ENCODE measurements around the gene KRT81.

KRT81 gene

DNA sequence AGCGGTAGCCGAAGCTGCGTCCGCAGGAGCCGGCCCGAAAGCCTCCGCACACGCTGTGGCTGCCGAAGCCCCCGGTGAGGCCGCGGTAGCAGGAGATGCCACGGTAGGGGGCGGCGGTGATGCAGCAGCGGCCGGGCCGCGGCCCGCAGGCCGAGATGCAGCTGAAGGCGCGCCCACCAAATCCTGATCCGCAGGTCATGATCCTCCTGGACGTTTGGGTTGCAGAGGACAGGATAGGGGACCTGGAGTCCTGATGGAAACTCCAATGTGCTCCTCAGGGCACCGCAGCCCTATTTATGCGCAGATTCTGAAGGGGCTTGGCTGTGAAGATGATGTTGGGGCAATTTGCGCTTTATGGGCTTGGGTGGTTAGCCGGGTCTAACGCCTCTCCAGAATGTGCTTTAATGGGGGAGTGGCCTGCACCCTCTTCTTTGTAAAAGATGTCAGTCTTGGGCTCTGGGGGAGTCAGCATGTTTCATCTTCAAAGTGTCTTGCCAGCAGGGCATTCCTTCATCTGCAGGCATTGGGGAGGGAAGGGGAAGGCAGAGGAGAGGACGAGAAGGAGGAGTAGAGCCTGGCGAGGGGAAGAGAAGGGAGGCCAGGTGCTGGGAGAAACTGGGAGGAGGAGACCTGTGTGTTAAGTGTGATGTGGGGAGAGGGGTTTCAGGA, at the start of gene KRT81:
Gene KRT81, minus strand, starts transcription at position 268 of the 669 bp plus-strand sequence. Its CDS starts 69 bp downstream, at position 199.
- DNase-seq (ENCODE audit: low read depth): no peak

DNA sequence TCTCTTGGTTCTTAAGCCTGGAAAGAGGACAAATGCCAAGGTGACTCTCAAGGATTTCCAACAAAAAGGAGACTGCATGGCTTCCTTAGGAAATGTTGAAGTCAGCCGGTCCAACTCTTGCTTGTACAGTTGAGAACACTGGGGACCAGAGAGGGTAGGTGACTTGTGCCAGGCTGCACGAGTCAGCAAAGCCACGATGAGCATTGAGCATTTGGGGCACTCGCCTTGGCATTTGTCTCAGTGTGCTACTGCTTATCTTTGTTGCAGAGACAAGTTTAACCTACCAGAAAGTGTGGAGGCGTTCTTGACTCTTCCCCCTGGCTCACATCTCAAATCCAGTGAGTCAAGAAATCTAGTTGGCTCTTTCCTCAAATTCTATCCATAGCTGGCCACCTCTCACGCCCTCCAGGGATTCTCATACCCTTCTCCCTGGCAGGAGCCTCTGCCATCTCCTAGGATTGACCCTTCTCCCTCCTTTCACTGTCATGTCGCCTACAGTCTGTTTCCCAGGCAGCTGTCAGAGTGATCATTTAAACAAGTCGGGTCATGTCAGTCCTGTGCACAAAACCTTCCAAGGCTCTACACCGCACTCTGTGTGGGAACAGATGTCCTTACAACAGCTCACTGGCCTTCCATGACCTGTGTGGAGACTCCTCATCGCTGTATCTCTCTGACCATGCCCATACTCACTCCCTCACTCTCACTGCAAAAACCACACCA, 47.1 kb upstream of the KRT81 start:
- DNase-seq (ENCODE audit: low read depth): no peak

DNA sequence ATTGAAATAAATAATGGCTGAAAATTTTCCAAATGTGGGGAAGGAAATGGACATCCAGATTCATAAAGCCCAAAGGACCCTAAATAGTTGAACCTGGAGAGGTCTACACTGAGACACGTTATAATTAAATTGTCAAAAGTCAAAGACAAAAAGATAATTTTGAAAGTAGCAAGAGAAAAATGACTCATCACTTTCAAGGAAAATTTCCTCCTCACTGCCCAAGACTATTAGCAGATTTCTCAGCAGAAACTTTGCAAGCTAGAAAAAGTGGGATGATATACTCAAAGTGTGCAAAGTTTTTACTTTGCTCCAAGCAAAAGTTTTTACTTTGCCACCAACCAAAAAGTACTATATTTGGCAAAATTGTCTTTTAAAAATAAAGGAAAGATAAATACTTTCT, 45.7 kb upstream of the KRT81 start:
- DNase-seq (ENCODE audit: low read depth): no peak

DNA sequence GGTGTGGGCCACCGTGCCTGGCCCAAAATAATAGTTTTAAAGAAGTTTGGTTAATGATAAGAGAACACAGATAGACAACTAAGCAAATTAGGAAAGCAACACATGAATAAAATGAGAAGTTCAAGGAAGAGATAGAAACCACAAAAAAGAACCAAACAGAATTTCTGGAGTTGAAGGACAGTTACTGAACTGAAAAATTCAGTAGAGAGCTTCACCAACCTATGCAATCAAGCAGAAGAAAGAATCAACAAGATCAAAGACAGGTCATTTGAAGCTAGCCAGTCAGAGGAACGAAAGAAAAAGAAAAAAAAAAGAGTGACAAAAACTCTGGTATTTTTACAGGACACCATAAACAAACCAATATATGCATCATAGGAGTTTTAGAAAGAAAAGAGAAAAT, 45.3 kb upstream of the KRT81 start:
- no peak for DNase-seq (ENCODE audit: low read depth)

DNA sequence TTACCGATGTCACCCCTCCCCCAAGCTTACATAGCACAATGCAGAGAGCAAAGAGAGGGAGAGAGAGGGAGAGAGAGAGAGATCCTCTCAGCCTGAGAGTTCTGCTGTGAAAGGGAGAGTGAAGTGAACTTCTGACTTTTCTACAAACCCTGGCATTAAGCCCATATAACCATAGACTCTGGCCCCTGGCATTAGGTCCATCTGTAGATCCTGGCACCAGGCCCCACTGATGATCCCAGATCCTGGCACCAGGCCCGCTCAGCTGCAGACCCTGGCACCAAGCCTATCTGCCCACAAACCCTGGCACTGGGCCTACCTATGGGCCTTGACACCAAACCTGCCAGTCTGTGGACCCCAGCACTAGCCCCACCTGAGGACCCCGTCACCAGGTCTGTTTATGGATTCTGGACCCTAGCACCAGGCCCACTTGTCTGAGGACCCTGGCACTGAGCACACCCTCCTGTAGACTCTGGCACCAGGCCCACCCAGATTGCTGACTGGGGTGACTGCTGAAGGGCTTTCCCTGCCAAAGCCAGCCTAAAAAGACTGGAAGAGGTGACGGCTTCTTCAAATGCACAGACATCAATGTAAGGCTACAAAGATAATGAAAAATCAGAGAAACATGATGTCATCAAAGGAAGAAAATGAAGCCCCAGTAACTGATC, 44.4 kb upstream of the KRT81 start:
- DNase-seq (ENCODE audit: low read depth): no peak

DNA sequence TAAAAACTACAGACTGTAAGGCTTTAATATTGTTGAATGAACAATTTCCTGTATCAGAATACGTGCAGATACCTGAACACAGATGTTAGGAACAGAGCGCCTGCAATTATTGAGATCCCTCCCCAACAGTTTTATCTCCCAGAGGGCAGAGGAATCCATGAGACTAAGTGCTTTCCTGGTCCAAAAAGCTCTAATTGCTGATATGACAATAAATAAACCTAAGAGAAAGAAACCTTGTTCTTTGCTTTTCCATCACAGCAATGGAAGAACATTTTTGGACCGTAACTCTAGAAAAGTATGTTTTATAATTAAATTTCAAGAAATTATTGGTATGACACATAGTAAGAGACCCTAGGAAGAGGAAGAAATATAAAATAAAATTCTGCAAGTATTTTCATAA, 42.9 kb upstream of the KRT81 start:
- DNase-seq (ENCODE audit: low read depth): no peak

DNA sequence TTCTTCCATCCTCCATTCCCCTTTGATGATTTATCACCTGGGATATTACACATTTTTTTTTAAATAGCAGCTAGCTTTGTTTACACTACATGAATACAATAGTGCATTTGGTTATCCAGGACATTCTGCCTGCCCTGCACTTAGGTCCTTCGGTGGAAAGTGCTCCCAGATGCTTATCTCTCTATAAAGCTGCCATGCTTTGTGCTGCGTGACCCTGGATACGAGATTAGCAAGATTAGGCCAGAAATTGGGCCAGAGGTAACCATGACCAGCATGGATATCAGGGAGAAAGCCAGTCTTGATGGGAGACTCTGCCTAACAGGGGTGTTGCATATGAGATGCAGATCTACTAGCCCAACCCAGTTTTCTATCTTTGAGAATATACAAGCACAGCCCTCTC, 42.0 kb upstream of the KRT81 start:
- no peak for DNase-seq (ENCODE audit: low read depth)

DNA sequence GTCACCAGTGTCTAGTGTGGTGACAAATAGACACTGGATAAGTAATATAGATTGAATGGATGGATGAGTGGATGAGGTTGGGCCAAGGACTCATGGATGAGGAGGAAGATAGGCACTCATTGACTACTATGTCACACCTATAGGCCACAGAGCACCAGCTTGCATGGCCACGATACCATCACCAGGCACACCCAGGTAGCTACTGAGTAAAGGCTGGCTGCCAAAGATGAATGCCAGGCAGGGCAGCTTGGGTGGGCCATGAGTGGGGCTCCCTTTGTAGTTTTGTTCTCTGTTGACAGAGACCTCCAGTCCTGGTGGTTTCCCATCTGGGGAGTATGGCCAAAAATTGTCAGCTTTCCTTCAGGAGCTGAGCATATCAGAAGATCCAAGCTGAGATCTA, 41.0 kb upstream of the KRT81 start:
- DNase-seq (ENCODE audit: low read depth): no peak

DNA sequence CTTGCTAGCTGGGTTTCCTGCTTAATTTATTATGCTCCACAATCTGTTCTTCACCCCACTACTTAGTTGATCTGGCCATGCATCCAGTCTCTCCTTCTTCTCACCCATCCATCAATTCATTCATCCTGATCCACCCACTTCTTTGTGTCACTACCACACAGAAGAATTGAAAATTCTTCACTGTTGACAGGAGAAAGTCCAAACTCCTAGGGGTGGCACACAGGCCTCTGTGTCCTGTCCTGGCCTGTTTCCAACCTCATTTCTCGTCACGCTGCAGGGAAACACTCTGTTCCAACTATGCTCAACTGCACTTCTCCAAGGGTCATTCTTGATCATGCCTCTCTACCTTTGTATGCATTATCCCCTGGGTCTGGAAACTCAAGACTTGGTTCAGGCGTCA, 40.5 kb upstream of the KRT81 start:
- DNase-seq (ENCODE audit: low read depth): no peak

DNA sequence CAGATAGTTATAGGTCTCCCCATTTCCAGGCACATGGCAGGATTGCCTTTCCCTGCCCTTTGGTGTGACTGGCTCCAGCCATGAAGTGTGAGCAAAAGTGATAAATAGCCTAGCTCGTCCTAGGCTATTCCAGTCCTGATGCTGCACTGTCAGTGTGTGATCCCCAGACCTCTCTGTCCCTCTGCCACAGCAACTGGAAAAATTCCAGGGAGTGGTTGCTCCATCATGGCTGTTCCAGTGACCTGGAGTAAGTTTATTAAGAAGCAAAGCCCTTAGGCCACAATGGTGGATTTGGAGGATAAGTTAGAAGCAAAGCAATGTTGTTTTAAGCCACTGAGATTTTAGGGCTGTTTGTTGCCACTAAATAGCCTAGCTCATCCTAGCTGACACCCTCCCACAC, 39.7 kb upstream of the KRT81 start:
- no peak for DNase-seq (ENCODE audit: low read depth)

DNA sequence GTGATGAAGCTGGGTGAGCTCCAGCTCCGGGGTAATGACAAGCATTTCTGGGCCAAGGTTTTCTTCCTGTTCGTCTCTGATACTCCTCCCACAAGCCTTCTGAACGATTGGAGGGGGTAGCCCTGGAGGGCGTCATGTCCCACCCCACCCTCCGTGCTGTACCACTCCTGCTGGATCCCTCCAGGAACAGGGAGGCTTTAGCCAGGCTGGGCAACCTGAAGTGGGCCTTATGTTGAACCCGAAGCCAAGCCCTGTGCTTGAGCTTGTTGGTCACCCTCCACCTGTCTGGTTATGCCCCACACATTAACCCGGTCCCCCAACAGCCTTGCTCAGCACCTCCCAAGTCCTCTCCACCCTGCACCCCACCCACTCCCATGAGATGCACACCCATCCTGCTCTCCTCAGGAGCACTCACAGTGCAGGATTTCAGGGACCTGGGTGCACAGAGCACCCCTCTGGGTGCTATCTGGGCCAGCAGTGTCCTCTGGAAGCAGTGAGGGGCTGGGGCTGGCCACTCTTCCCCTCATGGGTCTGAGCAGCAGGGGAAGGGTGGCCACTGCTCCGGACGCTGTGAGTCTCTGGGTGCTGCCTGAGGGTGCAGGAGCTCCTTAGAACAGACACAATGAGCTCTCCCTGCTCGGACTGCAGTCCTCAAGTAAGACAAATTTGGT, 36.6 kb upstream of the KRT81 start:
- DNase-seq (ENCODE audit: low read depth): no peak

DNA sequence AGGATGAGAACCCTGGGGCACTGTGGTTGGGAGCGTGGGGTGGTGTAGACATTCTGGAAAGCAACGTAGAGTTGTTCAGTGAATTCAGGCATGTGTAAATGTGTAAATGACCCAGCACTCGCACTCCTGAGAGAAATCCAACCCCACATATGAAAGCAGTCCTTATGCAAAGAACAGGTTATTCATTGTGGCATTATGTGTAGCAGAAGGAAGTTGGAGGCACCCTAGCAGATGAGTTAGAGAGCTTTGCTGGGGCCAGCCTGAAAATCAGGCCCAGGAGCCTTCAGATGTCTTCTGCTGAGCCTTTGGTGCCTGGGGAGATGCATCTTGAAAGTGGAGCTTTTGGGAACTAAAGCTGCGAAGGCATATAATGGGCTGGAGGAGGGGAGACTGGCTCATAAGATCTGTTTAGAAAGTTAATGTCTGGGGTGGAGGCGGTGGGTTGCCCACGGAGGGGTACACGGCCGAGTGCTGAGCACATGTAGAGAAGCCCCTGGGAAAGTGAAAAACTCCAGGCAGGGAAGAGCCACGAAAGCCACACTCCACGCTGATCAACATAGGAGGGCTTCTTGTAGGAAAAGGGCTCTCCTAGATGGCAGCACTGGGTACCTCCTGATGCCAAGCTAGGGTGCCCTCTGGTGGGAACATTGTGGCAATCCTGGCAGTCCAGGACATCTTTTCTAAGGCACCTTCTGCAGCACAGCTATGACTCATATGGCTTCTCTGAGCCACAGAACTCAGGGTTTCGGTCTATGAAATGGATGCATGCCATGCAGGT, 35.9 kb upstream of the KRT81 start:
- peak; percentile 88 for DNase-seq (ENCODE audit: low read depth)

DNA sequence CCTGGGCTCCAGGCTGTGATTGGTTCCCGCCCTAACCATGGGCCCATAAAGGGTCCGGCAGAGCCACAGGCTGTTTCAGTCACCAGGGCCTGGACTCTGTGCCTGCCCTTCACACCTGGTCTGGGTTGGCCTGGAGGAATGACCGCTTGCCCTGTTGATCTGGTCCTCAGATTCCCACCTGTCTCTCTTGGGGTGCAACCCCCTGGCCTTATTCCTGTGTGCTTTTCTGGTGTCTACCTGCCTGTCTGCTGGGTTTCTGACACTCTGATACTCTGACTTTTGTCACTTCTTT, 32.8 kb upstream of the KRT81 start:
- DNase-seq (ENCODE audit: low read depth): no peak

DNA sequence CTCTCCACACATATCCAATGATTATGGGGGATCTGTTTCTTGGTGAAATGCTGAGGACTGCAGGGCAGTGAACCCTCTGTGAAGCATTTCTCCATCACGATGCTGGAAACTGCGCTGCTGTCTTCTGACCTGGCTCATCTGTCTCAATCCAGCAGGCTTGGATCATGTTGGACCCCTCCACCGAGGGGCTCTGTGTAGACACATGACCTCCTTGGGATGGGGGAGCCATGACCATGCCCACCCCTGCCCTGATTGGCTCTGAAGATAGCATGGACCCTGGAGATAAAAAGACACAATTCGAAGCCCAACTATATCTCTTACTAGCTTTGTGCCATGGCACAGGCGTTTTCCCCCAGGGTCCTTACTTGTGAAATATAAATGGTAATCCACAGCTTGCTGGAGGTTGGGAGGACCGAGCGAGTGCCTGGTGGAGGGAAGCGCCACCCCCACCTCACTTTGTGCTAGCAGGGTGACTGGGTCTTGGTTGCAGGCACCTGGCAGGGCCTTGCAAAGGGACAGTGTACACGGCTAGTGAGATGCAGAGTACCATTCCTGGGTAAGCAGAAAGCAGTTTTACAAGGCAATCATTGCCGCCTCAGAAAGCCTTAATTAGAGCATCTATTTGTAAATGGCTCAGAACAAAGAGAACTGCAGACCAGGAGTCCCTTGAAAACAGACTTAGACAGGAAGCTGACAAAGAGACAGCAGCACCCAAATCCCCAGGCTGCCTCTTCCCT, 32.2 kb upstream of the KRT81 start:
- no peak for DNase-seq (ENCODE audit: low read depth)

DNA sequence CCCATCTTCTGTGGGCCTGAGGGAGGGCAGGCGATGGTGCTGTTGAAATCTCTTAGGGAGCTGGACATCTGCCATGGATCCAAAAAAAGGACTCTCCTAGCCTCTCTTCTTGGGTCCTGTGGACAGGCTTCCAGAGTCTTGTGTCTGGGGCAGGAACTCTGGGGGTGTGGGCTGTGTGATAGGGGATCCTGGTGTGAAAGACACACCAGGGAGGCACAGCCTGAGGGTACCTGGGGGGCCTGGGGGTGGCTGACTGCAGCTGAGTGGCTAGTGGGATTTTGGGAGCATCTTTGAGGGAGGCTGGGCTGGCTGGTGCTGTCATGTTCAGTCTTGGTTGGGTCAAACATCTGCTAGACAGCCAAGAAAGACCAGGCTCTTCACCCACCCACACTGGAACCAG, 31.7 kb upstream of the KRT81 start:
- no peak for DNase-seq (ENCODE audit: low read depth)

DNA sequence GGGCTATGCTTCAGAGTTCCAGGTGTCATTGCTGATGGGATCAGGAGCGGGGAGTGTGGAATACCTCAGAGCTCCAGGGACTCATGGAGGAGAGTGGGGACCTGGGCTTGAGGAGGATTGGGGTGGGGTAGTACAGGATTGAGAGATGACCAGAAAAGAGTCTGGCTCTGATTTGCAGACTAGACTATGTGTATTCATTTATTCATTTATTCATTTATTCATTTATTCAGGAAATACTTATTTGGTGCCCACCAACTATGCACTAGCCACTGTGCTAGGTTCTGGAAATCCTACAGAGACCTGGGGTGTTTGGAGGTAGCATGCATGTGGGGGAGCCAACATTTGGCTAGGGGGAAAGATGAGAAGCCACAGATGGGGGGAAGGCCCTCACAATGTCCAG, 30.7 kb upstream of the KRT81 start:
- DNase-seq (ENCODE audit: low read depth): no peak

DNA sequence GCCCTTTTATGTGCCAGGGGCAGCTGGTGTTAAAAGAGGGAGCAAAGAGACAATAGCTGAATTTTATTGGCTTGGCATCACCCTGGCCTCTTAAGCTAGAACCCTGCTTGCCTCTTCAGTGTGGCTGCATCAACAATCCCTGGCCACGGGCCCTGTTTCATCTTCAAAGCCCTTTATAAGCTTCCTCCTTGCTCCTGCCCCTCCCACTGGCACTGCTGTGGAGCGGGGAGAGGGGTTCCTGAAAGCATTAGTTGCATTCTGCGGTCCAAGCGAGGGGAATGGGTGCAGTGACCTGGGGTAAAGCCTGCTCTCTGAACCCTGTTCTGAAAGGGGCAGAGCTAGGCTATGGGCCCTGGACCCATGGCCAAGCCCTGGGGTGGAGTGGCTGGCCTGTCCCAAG, 30.1 kb upstream of the KRT81 start:
- DNase-seq (ENCODE audit: low read depth): no peak

DNA sequence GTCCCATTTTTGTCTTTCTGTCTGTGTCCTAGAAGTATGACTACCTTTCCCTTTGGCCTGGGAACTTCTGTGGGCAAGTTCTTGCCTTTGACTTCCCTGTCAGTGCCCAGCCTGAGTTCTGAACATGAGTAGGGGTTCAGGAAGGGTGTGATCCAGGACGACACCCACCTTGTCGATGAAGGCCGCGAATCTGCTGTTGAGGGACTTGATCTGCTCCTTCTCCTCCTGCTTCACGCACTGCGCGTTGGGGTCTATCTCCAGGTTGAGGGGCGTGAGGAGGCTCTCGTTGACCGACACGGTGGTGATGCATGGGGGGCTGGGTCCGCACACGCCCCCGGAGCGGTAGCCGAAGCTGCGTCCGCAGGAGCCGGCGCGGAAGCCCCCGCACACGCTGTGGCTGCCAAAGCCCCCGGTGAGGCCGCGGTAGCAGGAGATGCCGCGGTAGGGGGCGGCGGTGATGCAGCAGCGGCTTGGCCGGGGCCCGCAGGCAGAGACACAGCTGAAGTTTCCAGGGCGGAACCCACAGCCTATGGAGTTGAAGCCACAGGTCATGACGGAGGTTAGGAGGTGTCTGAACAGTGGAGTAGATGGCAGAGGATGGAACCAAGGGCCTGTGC, 29.6 kb upstream of the KRT81 start, which contains the start of gene KRT83:
Gene KRT83, minus strand, starts transcription at position 615 of the 617 bp plus-strand sequence. Its CDS starts 63 bp downstream, at position 552.
- no peak for DNase-seq (ENCODE audit: low read depth)

DNA sequence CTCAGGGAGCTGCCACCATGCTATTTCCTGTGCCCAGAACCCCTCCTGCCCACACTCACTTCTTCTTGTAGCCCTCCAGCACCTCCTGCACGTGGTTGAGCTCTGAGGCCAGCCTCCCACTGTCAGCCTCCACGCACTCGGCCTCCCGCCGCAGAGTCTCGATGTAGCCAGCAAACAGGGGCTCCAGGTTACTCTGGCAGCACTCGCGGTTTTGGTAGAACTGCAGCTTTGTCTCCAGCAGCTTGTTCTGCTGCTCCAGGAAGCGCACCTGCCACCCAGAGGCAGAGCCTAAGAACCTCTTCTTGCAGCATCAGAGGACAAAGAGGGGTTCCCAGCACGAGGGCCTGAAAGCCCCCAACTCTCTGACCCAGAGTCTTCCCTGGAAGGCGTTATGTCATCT, 27.8 kb upstream of the KRT81 start:
- no peak for DNase-seq (ENCODE audit: low read depth)

DNA sequence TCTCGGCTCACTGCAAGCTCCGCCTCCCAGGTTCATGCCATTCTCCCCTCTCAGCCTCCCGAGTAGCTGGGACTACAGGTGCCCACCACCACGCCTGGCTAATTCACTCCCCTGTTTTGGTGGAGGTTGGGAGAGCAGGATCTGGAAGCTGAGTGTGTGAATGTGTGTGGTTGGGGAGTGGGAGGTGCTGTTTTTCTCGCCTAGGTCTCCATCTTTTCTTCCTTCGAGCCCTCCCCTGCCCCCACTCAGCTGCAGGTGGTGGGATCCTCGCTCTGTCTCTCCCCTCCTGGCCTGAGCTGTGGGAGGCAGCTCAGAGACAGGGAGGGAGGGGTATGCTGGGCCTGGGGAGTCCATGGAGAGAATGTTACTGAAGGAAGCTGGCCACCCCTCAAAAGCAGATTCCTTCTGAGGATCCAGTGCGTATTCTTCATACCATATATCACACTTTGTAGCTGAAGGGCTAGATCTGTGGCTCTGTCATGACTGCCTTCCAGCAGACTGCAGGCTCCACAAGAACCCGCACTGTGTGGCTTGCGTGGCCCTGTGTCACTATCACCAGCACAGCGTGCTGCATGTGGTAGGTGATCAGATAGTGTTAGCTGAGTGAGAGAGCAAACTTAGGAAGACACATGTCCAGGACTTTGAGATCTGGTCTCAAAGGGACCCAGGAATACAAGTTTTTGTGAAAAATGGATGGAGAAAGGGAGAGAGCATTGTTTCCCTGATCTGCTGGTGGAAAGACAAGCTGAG, 27.1 kb upstream of the KRT81 start:
- DNase-seq (ENCODE audit: low read depth): no peak
